ENCODE results near the gene BUB3. TPM values are rescaled to one million over a fixed set of nuclear protein-coding genes. Genes with fewer than 3 reads are reported as not detected.

BUB3 gene
- total and polyA plus RNA-seq, 2 of the 8 experiments (the other 6 are each of a cell fraction or from before 2014, with no cell fraction given), result 183 to 207 TPM

DNA sequence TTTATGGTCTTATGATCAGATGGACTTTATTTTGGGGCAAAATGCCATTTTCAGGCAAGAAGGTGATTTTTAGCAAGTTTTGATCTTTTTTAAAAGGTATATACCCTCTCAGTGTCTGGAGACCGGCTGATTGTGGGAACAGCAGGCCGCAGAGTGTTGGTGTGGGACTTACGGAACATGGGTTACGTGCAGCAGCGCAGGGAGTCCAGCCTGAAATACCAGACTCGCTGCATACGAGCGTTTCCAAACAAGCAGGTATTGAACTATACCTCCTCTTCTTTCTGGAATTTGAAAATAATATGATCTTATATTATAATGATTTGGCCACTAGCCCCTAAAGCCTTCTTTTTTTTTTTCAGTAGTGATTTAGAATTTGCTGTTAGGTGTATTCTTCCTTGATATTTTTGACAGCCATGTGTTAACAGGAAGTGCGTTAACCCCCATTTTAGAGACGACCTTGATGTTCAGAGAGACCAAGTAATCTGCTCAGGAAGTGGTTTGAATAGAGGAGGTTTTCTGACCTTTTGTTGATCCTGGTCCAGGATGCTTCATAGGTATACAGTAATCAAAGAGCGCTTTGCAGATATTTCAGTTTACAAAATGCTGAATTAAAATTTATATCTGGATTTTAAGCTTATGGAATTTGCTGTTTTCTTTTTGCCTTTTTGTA, 6.2 kb downstream of the BUB3 start (continued):
- TF ChIP-seq CTBP2 (IDR thresholded peaks at IDR 0.05; ENCODE audit: borderline replicate concordance, insufficient read depth, insufficient read length, low read length) (no peak), SAP30 (IDR thresholded peaks at IDR 0.05; ENCODE audit: insufficient read depth, insufficient replicate concordance, low read length) (no peak)

All from H1 (cell line).